GM19099 (cell line): ENCODE data around the gene SERPIND1.

ENCODE experiments used
- POLR2A ChIP-seq: IDR thresholded peaks from 3 replicates; pipeline ENCODE4 v1.6.1; 2011; ENCODE audit warnings: low read depth; ENCODE audit not compliant: insufficient read length; ENCODE audit errors: extremely low read depth

SERPIND1 gene

DNA sequence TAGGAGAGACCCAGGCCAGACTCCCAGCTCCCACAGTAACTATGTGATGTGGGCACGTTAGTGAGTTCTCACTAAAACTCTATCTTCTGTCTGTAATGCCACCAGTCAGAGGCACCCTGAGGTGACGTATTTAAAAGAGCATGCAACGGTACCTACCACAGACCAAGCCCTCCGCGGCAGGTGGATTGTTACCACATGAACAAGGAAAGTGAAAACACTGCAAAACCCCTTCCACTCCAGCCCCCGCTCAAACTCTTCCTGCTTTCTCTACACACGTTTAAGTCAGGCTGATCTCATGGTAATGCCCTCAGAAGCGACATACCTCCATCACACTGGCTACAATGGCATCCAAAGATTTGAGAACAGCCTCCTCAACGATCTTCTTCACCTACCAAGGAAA is 36.7 kb downstream of the SERPIND1 start:
- TF ChIP-seq POLR2A = no peak

GRCh38 chr22:20811171-20811570 is 37.3 kb downstream of the SERPIND1 start:
- TF ChIP-seq POLR2A = no peak

- TF ChIP-seq POLR2A = no peak
Measured at GRCh38 chr22:20811971-20812660, 38.2 kb downstream of the SERPIND1 start.

GRCh38 chr22:20813056-20813455 is 39.1 kb downstream of the SERPIND1 start:
- TF ChIP-seq POLR2A = no peak

DNA sequence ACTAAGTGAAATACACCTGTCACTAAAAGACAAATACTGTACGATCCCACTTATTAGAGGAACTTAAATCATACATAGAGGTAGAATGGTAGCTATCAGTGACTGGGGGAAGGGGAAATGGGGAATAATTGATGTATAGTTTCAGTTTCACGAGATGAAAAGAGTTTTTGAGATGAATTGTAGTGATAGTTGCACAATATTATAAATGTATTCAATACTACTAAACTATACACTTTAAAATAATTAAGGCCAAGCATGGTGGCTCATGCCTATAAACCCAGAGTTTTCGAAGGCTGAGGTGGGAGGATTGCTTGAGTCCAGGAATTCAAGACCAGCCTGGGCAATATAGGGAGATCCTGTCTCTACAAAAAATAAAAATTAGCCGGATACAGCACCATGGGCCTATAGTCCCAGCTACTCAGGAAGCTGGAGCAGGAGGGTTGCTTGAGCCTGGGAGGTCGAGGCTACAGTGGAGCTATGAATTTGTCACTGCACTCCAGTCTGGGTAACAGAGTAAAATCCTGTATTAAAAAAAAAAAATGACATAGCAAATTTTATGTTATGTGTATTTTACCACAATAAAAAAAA is 40.4 kb downstream of the SERPIND1 start:
- TF ChIP-seq POLR2A = no peak

DNA sequence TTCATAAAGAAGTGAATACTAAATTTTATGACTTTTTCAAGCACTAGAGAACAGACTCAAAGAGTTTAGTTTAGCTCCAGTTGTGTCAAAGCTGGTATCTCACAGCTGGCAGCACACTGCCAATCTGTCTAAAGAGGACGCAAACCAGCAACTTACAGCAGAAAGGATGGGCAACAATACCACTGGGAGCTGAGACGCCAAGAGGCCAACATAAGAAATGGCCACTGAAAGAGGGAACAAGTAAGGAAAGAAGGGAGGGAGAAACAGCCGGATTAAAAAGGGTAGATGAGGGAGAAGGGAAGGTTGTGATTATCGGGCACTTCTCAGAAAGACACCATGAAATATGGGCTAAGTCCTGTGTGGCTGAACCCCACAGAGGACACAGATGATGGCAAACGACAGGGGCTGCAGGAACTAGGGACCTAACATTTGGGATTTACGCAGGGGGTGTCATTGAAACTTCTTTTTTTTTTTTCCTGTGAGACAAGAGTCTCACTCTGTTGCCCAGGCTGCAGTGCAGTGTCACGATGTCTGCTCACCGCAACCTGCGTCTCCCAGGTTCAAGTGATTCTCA is 41.7 kb downstream of the SERPIND1 start:
- no peak for TF ChIP-seq POLR2A

DNA sequence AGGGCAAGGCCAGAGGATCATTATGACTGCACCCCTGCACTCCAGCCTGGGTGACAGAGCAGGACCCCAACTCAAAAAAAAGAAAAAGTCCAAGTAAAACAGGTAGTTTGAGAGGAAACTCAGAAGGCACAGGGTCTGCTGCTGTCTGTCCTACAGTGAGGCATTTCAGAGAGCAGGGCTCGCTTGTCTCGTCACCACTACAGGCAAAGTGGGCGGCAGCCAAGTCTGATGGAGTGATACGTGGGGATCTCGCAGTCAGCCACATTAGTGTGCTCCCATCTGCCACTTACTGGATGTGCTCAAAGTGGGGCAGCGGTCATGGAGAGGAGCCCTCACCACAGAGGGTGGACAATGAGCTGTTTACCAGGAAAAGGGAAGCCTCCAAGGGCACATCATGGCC is 42.6 kb downstream of the SERPIND1 start:
- no peak for TF ChIP-seq POLR2A

GRCh38 chr22:20818471-20818870 is 44.6 kb downstream of the SERPIND1 start:
- TF ChIP-seq POLR2A = no peak

DNA sequence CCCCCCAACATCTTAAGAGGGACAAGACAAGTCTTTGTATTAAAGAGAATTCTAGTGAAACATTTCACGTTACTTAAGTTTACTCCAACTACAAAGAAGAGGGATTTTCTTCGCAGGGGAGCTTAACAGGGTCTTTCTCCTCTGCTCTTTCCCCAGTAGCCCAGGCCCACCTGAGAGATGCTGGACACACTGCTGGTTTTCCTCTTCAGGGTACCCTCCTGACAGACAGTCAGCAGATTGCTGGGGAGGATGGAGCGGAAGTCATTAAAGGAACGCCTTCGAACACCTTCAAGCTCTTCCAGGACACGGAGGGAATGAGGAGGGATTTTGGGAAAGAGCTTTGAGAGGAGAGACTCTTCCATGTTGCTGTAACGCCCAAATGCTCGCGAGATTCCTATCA is 45.6 kb downstream of the SERPIND1 start:
- TF ChIP-seq POLR2A = no peak

DNA sequence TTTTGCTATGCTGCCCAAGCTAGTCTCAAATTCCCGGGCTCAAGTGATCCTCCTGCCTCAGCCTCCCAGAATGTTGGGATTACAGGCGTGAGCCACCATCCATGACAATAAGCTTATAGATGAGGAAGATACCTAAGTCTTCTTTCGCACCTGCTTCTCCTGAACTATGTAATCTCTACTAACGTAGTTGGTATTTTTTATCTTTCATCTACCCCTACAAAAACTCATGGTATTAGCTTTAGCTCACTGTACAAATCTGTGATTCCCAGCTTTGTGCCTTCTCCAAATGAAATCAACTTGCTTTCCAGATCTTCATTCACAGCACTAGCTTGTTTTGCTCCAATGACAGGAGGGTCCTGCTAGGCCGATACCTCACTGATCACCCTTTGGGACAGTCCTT is 48.3 kb downstream of the SERPIND1 start:
- no peak for TF ChIP-seq POLR2A

- TF ChIP-seq POLR2A = no peak
Measured at GRCh38 chr22:20823264-20823663, 49.4 kb downstream of the SERPIND1 start.

DNA sequence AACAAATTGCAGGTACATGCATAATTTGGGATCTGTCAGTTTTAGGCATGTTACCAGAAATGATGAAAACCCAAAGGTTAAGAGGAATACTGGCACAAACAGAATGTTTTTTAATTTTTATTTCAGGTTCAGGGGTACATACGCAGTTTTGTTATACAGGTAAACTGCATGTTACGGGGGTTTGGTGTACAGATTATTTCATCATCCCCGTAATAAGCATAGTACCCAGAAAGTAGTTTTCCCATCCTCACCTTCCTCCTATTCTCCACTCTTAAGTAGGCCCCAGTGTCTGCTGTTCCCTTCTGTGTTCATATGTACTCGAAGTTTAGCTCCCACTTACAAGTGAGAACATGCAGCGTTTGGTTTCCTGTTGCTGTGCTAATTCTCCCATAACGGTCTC is 51.7 kb downstream of the SERPIND1 start:
- no peak for TF ChIP-seq POLR2A

GRCh38 chr22:20829491-20830134 is 55.7 kb downstream of the SERPIND1 start:
- TF ChIP-seq POLR2A = no peak

DNA sequence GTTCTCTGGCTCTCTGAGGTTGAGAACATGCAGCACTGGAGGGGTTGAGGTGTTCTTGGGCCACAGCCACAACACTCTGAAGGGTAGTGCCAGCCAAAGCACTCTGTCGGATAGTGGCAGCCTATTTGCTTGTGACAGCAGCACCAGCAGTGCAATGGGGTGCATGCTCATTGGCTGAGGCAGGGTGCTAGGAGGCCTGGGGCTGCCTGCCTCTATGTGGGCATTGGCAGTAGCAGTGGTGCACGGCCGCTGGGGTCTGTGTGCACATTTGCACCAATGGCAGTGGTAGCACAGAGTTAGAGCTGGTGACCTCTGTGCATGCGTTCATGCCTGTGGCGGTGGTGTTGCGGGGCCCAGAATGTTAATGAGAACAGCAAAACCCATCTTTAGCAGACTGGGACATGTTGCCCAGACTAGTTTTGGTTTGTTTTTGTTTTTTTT is 59.3 kb downstream of the SERPIND1 start:
- no peak for TF ChIP-seq POLR2A

- no peak for TF ChIP-seq POLR2A
Measured at GRCh38 chr22:20834206-20834605, 60.3 kb downstream of the SERPIND1 start.

DNA sequence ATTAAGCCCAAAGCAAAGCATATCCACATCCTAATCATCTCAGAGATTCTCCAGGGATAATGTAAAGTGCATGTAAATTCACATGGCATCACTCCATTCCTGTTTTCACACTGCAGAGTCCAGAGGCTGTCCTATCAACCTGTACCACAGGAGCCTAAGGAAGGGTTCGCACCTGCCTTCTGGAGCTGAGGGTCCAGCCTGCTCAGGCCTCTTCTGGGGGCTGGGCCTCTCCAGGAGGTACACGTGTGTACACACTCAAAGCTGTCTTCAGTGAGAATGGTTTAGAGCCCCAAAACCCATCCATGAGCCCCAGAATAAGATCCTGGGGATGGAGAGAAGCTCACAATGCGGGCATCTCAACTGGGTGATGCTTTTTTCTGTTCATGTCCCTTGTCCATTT is 60.8 kb downstream of the SERPIND1 start:
- TF ChIP-seq POLR2A = no peak
